ENCODE measurements around the gene RLN3.

The RLN3 gene, protein sequence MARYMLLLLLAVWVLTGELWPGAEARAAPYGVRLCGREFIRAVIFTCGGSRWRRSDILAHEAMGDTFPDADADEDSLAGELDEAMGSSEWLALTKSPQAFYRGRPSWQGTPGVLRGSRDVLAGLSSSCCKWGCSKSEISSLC

DNA sequence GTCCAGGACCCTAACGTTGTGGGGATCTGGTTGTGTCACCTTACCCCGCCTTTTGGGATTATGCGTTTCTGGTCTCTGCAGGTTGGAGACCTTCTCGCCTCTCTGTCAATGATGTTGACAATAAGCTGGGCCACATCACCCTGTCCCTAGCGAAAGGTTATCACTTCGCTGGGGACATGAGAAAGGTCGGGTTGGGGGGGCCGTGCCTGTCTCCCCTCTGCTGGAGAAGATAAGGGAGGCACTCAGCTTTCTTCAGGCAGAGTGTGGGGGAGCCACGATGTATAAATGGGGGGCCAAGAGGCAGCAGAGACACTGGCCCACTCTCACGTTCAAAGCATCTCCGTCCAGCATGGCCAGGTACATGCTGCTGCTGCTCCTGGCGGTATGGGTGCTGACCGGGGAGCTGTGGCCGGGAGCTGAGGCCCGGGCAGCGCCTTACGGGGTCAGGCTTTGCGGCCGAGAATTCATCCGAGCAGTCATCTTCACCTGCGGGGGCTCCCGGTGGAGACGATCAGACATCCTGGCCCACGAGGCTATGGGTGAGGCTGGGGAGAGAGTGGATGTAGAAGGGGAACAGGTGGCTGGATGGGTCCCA lies at the start of gene RLN3:
Gene RLN3, plus strand, starts transcription at position 293 of the 595 bp plus-strand sequence. Its CDS starts 57 bp downstream, at position 350.
- DNase-seq = no peak

DNA sequence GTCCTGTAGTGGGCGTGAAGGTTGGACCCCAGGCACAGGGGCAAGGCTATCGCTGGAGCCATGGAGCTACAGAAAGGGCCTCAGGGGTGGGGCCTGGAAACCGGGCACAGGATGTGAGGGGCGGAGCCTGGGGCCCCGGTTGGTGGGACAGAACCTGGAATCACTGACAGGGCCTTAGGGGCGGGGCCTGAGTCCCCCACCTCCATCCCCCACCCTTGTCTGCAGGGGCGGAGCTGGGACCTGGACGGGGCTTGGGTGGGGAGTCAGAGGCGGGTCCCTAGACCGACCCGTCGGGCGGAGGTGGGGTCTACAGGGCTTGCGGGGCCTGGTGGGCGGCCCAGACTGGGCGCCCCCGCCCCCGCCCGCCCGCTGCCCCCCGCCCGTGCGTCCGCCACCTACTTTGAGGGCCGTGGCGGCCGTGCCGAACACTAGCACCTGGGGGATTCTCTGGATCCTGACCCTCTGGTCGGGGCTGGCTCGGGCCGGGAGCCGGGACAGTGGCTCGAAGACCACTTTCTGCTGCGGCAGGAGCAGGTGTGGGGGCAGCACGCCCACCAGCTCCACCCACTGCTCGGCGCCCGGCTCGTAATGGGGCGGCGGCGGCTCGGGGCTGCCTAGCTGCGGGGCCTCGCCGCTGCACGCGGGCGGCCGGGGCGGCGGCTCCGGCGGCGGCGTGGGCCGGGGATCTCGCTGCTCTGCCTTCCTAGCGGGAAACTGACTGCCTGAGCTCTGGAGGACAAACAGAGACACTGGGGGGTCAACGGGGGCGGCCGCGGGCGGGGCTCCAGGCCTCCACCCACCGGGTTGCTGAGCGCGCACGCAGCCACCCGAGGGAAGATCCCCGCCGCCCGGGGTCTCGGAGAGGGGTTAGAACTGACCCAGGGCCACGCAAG lies 49.4 kb upstream of the RLN3 start:
- peak; percentile 98 for DNase-seq

DNA sequence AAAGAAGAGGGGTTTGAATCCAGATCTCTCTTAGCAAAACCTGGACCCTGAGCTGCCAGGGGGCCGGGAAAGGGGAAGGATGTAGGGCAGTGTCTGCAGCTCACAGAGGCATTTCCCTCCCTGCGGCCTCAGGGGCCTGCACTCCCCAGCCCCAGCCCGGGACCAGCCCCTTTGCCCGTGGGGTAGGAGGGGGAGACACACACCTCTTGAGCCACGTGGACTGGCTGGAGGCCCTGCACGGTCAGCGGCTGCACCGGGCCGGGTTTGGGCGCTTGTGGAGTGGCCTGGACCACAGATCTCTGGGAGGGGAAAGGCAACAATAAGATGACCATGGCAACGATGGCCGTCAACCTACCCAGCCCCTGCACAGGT lies 48.7 kb upstream of the RLN3 start:
- peak; percentile 69 for DNase-seq

DNA sequence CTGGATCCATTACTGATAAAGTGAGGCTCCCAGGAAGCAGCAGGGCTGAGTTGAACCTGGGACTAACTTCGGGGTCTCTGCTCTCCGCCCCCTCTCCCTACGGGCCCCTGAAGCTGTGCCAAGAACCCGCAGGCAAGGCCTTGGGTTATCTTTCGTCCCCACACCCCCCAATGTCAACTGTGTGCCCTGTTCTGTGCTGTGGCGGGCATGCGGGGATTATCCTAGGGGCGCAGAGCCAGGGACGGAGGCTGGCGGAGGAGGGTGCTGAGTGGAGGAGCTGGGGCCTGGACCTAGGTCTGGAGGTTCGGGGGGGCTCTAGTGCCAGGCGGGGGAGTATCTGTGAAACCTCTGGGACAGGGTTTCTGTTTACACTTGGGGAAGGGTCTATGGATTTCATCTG lies 48.3 kb upstream of the RLN3 start:
- DNase-seq = no peak

DNA sequence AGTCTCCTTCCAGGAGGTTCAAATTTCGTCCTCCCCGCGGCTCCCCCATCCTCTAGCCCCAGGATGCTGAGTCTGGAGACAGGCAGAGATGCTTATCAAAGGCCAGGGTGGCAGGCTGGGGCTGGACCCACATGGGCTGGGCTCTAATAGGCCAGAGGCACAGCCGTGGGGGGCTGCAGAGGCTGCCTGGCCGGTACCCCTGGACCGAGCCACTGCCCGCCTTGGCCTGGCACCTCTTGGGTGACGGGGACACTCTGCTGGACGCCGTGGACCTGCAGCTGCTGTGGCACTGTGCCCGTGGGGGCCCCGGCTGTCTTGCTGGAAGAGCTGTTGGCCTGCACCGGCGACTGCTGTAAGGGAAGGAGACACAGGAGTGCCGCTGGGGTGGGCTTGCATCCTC lies 47.6 kb upstream of the RLN3 start:
- DNase-seq = no peak

DNA sequence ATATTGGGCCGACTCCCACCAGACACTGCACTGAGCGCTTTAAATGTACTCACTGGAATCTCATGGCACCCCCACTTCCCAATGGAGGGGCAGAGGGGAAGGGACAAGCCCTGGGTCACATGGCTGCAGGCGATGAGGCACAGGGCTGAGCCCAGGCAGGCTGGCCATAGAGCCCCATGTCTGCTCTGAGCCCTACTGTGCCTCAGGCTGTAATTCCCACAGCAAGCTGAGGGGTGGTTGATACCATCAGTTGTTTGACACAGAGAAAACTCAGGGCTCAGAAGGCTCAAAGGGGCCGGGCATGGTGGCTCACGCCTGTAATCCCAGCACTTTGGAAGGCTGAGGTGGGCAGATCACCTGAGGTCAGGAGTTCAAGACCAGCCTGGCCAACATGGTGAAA lies 46.9 kb upstream of the RLN3 start:
- peak; percentile 72 for DNase-seq

DNA sequence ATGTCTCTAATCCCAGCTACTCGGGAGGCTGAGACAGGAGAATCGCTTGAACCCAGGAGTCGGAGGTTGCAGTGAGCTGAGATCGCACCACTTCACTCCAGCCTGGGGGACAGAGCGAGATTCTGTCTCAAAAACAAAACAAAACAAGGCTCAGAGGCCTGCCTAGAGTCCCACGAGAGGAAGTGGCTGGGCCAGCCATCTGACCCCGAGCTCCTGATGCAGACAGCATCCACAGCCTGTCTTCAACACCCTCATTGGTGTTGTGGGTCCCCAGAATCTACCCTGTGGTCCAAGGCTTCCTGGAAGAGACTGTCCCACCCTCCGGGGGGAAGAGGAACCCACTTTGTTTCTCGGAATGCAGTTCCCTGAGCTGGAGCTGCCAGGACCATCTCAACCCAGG lies 46.5 kb upstream of the RLN3 start:
- no peak for DNase-seq

DNA sequence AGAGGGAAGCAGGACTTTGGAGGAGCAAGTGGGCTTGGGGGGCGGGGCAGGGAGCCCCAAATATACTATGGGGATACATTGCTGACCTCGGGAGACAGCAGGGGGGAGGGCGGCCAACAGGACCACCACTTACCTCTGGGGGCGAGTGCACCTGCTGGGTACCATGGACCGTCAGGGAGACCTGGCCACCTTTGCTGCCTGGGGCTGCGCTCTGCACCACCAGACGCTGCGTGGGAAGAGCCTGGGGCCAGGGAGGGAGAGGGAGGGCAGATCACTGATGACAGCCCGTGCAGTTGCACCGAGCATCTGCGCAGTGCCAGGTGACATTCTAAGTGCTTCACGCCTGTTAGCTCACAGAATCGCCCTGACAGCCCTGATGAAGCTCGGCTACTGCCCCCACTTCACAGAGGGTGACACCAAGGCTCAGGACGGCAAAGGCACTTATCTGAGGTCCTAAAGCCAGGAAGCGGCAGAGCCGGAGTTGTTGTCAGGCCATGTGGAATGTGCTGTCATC lies 45.9 kb upstream of the RLN3 start:
- no peak for DNase-seq

DNA sequence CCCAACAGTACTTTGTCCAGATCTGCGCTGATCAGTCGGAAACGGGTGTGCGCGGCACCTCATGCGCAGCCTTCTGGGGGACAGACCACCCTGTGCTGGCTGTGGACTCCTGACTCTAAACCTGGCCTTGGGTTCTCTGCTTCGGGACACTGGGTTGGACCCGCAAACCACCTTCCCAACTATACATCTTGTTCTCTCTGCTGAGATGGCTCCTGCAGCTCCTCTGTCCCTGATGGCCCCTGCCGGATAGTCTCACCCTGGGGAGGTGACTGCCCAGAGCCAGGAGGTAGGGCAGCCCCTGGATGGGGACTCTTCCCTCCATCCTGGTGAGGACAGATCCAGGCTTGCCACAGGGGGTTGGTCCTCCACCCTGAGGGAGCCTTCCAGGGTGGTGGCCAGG lies 45.2 kb upstream of the RLN3 start:
- no peak for DNase-seq

DNA sequence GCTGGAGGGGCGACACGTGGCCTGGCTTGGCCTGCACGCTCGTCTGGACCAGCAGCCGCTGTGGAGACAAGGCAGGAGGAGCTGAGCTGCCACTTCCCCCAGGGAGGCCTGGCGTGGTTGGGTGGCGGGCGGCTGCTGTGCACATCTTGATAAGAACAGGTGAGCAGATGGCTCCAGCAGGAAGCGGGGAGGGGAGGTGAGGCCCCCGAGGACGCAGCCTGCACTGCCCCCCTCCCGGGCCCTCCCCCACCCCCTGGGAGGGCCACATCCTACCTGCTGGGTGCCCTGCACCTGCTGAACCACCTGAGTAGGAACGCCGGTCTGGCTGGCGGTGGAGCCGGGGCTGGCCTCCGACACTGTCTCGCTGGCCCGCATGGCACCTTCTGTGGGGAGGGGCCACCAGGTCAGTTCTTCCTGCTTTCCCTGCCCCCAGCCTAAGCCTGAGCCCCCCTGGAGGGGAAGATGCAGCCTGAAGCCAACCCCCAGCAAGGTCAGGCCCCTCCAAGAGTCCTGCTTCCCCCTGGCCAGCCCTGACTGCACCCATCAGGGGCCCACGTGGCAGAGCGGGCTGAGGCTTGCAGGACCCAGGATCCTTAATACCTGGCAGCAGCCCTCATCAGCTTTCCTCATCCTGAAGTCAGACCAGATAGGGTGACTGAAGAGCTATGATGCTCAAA lies 44.6 kb upstream of the RLN3 start:
- DNase-seq = no peak

DNA sequence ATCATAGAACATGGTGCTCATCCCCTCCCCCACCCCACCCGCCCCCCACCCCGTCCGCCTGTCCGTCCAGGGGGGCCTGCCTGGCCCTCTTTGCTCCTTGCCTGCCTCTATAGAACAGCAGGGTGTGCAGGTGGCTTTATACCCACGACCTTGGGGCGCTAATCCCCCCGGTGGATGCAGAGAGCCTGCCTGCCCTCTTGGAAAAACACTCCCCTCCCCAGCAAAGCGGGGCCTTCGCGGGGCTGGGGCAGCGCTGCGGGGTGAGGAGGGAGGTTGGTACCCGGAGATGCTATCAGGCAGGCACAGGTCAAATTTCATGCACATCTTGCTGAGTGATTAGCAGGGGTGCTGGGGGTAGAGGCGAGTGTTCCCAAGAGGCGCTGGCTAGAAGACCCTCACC lies 43.8 kb upstream of the RLN3 start:
- no peak for DNase-seq

DNA sequence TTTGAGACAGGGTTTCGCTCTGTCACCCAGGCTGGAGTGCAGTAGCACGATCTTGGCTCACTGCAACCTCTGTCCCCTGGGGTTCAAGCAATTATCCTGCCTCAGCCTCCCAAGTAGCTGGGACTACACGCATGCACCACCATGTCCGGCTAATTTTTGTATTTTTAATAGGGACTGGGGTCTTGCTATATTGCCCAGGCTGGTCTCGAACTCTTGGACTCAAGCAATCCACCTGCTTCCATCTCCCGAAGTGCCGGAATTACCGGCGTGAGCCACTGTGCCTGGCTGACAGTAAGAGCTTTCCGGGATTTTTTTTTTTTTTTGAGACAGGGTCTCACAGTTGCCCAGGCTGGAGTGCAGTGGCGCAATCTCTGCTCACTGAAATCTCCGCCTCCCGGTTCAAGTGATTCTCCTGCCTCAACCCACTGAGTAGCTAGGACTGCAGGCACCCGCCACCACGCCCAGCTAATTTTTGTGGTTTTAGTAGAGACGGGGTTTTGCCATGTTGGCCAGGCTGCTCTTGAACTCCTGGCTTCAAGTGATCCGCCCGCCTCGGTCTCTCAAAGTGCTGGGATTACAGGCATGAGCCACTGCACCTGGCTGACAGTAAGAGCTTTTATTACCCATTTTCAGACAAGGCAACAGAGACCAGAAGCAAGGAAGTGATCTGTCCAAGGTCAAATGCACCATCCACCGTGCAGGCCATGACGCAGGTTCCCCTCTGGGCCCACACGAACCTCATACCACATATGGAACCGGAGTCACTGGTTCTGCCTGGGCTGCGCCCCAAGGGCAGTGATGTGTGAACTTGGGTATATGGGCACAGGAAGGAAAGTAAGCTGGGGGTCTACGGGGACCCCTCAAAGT lies 42.8 kb upstream of the RLN3 start:
- DNase-seq = no peak

DNA sequence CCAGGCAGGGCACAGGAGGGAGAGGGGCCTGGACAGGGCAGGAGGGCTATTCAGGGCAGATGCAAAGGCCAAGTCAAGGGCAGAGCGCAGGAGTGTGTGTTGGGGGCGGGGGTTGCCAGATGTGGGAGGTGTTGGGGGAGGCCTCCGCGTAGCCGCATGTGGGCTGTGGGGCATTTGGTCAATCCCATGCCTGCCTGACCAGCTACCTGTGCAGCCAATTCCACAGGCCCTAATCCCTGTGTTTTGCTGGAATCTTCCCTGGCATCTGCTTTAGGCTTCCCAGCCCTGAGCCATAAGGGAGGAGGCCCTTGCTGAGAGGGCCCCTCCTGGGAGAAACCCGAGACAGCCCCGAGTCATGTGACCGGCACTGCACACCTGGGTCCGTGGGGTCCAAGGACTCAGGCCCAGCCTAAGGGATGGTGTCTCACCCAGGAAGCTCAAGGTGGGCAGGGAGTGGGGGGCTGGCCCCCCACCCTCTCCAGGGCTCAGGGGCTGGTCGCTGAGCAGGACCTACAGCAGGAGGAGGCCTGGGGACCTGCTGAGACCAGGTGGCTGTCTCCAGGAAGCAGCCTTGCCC lies 42.1 kb upstream of the RLN3 start:
- no peak for DNase-seq

DNA sequence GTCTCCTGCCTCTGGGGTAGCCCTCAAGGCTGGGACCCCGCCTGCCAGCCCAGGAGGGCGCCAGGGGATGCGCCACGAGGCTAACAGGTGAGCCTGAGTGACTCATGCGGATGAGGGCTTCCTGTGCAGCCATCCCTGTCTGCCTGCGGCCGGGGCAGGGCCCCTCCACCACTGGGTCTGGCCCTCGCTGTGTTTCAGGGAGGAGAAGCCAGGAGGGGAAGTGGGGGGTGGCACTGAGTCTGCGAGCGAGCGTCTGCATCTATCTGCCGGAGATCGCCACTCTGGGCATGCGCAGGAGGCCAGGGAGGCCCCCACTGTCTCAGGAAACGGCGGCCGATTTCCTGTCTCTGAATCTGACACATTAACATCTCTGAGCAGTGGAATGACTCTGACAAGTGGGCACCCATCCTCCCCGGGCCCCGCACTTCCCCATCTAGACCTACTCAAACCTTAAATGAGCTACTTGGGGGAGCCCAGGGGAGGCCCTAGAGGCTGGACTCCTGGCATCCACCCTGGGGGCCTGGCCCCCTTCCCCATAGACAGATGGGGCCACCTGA lies 41.5 kb upstream of the RLN3 start:
- DNase-seq = peak; percentile 93

DNA sequence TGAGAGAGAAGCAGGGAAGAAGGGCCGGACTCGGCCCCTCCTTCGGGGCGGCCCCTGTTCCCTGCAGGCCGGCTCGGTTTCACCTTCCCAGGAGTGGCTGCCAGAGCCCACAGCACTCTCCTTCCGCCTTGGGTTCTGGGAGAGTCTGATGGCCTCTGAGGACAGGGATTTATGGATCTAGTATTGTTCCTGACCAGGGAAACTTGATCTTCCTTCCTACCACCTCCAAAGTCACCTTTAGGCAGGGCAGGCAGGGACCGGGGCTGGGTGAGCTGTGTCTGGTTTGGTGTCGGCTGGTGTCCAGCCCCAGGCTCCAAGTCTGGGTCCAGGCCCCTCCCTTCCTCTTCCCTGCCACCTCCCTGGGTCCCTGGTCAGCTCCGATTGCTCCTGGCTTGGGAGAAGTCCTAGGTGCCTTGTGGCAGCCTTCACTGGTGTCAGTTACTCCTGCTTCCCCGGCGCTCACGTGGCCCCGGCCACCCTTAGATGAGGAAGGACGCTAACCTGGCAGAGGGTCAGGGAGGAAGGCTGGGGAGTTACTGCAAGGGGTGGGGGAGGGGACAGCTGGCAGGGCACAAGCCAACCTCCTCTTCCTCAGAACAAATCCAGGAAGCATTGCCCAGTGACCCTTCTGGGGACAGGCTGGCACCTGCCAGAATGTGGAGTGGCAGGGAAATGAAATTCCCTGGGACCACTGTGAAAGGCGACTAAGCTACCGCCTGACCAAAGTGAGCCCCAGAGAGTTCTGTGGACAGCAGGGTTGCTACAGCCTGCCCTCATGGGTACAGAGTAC lies 40.7 kb upstream of the RLN3 start:
- DNase-seq = peak; percentile 69

DNA sequence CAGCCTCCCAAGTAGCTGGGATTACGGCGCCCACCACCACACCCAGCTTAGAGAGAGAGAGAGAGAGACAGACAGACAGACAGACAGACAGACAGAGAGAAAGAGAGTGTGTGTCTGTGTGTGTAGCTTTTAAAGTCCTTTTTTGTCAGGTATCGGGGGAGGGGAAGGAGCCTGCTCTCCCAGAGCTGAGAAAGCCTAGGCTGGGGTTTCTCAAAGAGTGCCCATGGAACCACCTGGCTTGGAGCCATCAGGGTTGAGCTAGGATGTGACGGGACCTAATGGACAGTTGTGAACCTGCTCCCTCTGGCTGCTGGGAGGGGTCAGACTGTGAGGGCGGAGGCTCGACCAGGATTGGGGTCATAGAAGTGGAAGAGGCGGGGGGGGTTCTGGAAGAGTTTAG lies 38.5 kb upstream of the RLN3 start:
- DNase-seq = peak; percentile 57

DNA sequence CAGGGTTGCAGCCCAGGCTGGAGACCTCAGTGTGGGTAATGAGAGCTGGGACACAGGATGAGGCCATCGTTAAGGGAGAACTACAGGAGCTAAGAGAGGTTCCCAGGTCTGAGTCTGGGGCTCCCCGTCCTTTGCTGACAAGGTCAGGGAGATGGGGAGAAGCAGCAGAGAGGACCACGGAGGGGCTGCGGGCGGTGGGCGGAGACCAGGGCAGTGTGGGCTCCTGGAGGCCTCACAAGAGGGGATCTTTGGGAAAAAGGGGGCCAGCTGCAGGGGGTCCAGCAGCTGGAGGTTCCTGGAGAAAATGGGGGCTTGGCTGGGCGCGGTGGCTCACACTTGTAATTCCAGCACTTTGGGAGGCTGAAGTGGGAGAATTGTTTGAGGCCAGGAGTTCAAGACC lies 37.9 kb upstream of the RLN3 start:
- peak; percentile 45 for DNase-seq

DNA sequence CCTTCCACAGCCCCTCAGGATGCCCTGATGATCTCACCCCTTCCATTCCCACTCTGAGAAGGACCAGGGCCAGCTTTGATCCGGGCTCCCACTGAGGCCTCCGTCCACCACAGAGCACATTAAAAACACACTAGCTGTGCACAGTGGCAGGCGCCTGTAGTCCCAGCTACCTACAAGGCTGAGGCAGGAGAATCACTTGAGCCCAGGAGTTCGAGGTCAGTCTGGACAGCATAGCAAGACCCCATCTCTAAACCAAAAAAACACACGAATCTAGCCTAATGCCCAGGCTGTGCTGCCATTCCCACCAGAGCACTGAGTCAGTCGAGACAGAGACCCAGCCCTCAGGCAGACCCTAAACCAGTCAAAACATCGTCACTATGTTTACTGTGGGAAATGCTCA lies 35.9 kb upstream of the RLN3 start:
- DNase-seq = no peak

DNA sequence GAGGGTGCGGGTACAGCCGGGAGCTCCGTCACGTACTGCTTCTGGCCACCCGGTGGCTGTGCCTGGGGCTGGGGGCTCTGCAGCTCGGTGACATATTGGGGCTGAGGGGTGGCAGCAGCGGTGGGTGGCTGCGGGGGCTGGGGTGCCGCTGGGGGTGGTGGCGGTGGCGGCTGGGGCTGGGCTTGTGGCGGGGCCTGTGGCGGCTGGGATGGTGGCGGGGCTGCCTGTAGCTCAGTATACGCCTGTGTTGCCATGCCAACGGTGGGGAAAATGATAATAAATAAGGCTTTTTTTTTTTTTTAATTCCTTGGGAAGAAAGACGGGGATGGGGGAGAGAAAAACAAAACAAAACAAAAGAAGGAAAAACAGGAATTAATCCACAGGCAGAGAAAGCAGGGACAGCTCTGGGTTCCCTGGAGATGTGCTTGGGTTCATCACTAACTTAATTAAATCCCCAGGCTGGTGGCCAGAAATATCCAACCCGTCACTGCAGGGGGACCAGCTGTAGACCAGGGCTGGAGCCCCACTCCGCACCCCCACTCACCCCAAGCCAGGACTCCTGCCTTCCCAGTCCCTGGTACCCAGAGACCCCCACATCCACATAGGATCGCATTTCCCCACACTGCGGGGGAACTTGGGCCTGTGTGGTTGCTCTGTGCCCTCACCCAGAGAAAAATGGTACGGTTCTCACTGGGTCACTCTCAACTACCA lies 34.2 kb upstream of the RLN3 start:
- DNase-seq = peak; percentile 16

DNA sequence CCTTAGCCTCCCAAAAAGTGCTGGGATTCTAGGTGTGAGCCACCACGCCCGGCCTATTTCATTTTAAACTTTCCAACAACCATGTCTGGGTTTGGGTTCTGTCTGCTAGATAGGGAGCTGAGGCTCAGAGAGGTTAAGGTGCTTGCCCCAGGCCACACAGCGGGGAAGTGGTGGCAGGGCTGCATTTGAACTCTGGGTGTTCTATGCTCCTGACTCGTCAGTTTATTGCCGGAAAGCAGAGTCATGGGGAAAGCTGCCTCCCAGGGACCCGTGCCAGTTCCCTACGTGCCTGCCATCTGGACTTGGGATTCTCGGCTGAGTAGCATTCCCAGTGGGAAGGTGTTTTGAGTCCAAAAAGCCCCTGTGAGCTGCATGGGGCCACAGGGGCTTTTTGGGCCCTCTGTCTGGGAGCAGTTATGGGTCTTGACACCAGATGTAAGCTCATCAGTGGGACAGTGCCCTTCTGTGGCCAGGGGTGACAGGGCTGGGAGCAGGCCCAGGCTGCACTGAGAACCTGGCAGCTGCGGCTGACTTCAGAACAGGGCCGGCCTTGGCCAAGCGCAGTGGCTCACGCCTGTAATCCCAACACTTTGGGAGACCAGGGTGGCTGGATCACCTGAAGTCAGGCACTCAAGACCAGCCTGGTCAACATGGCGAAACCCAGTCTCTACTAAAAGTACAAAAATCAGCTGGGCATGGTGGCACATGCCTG lies 32.8 kb upstream of the RLN3 start:
- DNase-seq = no peak
